HG02623 (cell line): Measurements from ENCODE around the gene ARHGAP15.

Experiments
- ATAC-seq: cut with Tn5 transposase; IDR thresholded peaks from one replicate; pipeline ENCODE4 v1.9.1; 2021; ENCODE audit warnings: moderate library complexity; ENCODE audit not compliant: unreplicated experiment

ARHGAP15 gene

GRCh38 chr2:143476336-143477087, 347.3 kb downstream of the ARHGAP15 start:
- ATAC-seq = no peak

GRCh38 chr2:143477714-143478443, 348.7 kb downstream of the ARHGAP15 start:
- peak; percentile 53 for ATAC-seq

- ATAC-seq = no peak
Observed at GRCh38 chr2:143480086-143480485, 350.9 kb downstream of the ARHGAP15 start.

GRCh38 chr2:143480601-143481236, 351.5 kb downstream of the ARHGAP15 start:
- ATAC-seq = no peak

GRCh38 chr2:143481237-143481623, 352.0 kb downstream of the ARHGAP15 start:
- no peak for ATAC-seq

- ATAC-seq = no peak
Observed at GRCh38 chr2:143481733-143482132, 352.5 kb downstream of the ARHGAP15 start.

GRCh38 chr2:143482316-143482715, 353.1 kb downstream of the ARHGAP15 start:
- ATAC-seq = no peak

GRCh38 chr2:143482771-143483170, 353.6 kb downstream of the ARHGAP15 start:
- ATAC-seq = no peak

- no peak for ATAC-seq
Observed at GRCh38 chr2:143486976-143487375, 357.8 kb downstream of the ARHGAP15 start.

GRCh38 chr2:143489145-143489544, 359.9 kb downstream of the ARHGAP15 start:
- no peak for ATAC-seq

GRCh38 chr2:143491131-143491530, 361.9 kb downstream of the ARHGAP15 start:
- ATAC-seq = no peak

- no peak for ATAC-seq
Observed at GRCh38 chr2:143493339-143493738, 364.1 kb downstream of the ARHGAP15 start.

- ATAC-seq = no peak
Observed at GRCh38 chr2:143497726-143498125, 368.5 kb downstream of the ARHGAP15 start.

- no peak for ATAC-seq
Observed at GRCh38 chr2:143498496-143498895, 369.3 kb downstream of the ARHGAP15 start.

- no peak for ATAC-seq
Observed at GRCh38 chr2:143499061-143499460, 369.8 kb downstream of the ARHGAP15 start.

GRCh38 chr2:143501106-143501676, 372.0 kb downstream of the ARHGAP15 start:
- ATAC-seq = no peak

- ATAC-seq = no peak
Observed at GRCh38 chr2:143503280-143503679, 374.1 kb downstream of the ARHGAP15 start.

- ATAC-seq = no peak
Observed at GRCh38 chr2:143504397-143504796, 375.2 kb downstream of the ARHGAP15 start.

GRCh38 chr2:143505542-143505941, 376.3 kb downstream of the ARHGAP15 start:
- ATAC-seq = no peak

- ATAC-seq = peak; percentile 78
Observed at GRCh38 chr2:143513081-143513480, 383.9 kb downstream of the ARHGAP15 start.

- ATAC-seq = no peak
Observed at GRCh38 chr2:143514413-143514812, 385.2 kb downstream of the ARHGAP15 start.
